ENCODE data around the gene PDIA6.

DNA sequence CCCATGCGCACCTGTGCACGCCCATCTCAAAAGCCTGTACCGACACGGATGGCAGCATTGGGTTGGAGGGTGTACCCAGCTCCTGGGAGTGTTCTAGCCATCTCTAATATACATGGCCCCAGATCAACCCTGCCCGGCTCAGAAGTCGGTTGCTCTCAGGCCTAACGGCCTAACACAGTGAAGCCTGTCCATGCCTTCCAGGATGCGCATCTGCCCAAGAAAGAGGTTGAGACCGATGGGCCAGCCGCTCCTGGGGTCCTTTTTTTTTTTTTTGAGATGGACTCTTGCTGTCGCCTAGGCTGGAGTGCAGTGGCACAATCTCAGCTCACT, 32.1 kb downstream of the PDIA6 start:
- TF ChIP-seq, protein P1, sequence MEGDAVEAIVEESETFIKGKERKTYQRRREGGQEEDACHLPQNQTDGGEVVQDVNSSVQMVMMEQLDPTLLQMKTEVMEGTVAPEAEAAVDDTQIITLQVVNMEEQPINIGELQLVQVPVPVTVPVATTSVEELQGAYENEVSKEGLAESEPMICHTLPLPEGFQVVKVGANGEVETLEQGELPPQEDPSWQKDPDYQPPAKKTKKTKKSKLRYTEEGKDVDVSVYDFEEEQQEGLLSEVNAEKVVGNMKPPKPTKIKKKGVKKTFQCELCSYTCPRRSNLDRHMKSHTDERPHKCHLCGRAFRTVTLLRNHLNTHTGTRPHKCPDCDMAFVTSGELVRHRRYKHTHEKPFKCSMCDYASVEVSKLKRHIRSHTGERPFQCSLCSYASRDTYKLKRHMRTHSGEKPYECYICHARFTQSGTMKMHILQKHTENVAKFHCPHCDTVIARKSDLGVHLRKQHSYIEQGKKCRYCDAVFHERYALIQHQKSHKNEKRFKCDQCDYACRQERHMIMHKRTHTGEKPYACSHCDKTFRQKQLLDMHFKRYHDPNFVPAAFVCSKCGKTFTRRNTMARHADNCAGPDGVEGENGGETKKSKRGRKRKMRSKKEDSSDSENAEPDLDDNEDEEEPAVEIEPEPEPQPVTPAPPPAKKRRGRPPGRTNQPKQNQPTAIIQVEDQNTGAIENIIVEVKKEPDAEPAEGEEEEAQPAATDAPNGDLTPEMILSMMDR (IDR thresholded peaks at IDR 0.05): no peak
- no peak for TF ChIP-seq EZH2 (IDR thresholded peaks at IDR 0.05; ENCODE audit: borderline replicate concordance, insufficient read depth, low read depth, low read length, poor library complexity, severe bottlenecking)

Measured in B cell (primary cell).